ENCODE results near the gene ATL3.

DNA sequence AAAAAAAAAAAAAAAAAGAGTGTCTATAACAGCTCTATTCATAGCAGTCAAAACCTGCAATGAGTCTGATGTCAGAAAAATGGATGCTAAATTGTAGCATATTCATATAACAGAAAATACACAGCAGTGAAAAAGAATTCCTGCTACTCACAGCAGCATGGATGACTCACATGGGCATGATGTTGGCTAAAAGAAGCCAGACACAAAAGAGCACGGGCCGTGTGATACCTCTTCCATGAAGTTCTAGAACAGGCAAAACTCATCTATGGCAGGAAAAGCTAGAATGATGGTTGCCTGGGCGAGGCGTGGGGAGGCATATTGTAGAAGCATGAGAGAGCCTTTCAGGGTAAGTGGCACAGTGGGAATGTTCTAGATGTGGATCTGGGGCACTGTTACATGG lies 75.9 kb downstream of the ATL3 start:
- TF ChIP-seq POLR2A (IDR thresholded peaks at IDR 0.05; ENCODE audit: extremely low read depth, insufficient read length) (no peak), CTCF (IDR thresholded peaks at IDR 0.05; ENCODE audit: low read depth, low read length) (no peak)

Data from NB4 (cell line).